ENCODE results near the gene FBXL17.
A peak's percentile ranks its signal among the peaks of the same experiment; 100 is the strongest.

FBXL17 gene

DNA sequence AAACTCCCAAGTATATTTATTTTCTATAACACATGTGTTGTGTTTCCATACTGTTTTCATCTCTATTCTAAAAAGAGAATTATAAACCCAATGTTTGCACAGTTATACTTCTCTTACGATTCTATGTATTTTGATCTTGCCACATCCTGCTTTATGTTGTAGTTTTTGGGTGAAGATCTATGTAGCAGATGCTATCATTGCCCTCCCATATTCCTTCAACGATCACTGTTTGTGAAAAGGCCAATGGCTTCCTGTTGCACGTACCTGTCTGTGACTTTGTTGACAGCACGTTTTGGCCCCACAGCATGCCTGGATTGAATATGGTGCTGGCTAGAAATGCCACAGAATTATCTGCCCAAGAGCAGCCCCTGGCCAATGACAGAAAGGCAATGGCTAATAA, 456.7 kb downstream of the FBXL17 start:
- no peak for DNase-seq (ENCODE audit: low read depth)
- no peak overlapping the region for H3K4me3 ChIP-seq (ENCODE audit: control insufficient read depth, low read depth, low read length)
- TF ChIP-seq, protein P1, sequence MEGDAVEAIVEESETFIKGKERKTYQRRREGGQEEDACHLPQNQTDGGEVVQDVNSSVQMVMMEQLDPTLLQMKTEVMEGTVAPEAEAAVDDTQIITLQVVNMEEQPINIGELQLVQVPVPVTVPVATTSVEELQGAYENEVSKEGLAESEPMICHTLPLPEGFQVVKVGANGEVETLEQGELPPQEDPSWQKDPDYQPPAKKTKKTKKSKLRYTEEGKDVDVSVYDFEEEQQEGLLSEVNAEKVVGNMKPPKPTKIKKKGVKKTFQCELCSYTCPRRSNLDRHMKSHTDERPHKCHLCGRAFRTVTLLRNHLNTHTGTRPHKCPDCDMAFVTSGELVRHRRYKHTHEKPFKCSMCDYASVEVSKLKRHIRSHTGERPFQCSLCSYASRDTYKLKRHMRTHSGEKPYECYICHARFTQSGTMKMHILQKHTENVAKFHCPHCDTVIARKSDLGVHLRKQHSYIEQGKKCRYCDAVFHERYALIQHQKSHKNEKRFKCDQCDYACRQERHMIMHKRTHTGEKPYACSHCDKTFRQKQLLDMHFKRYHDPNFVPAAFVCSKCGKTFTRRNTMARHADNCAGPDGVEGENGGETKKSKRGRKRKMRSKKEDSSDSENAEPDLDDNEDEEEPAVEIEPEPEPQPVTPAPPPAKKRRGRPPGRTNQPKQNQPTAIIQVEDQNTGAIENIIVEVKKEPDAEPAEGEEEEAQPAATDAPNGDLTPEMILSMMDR (IDR thresholded peaks at IDR 0.05; ENCODE audit: control insufficient read depth, insufficient read depth, low read depth, low read length, missing control alignments) = no peak

DNA sequence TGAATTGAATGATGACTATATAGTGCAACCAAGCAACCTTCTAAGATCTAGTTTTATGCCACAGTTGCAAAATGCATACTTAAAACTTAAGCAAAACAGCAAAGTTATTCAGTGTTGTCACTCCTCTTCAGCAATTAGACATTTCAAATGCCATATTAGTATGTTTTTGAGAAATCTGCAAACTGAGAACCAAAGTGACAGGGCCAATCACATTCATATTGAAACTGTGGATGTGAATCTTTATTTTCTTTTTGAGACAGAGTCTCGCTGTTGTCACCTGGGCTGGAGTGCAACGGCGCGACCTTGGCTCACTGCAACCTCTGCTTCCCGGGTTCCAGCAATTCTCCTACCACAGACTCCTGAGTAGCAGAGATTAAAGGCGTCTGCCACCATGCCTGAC, 461.9 kb downstream of the FBXL17 start:
- no peak for DNase-seq (ENCODE audit: low read depth)
- H3K4me3 ChIP-seq (ENCODE audit: control insufficient read depth, low read depth, low read length) = no peak overlapping the region
- TF ChIP-seq, protein P1 (IDR thresholded peaks at IDR 0.05; ENCODE audit: control insufficient read depth, insufficient read depth, low read depth, low read length, missing control alignments) = no peak

DNA sequence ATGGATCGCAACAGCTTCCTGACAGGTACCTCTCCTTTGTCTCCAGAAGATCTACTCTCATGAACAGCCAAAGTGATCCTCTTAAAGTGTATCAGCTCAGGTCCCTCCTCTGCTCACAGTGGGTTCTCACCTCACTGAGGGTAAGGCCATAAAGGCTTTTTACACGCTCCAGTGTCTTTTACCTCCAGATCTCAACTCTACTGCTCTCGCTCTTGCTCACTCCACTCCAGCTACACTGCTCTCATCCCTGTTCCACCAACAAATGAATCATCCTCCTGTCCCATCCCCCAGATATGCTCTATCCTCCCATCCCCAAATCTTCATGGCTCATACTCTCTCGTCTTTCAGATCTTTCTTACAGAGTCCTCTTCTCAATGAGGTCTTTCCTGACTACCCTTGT, 462.5 kb downstream of the FBXL17 start:
- TF ChIP-seq, protein P1 (IDR thresholded peaks at IDR 0.05; ENCODE audit: control insufficient read depth, insufficient read depth, low read depth, low read length, missing control alignments) = no peak
- H3K4me3 ChIP-seq (ENCODE audit: control insufficient read depth, low read depth, low read length) = no peak overlapping the region
- no peak for DNase-seq (ENCODE audit: low read depth)

DNA sequence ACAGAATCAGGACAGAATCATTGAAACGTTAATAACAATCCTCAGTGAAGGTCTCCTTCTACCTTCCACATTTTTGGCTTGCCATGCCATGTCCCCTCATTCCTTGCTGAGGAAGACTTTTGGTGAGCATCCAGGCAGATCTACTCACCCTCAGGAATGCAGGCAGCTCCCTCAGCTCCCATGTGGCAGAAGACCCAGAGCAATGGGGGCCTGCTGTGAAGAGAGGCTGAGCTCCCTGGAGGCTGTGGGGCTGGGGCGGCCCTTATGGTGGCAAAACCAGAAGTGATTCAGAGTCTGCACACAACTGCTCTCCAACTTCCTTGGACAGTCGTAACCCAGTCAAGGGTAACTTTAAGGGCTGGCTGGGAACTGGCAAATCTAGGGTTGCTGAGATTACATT, 463.9 kb downstream of the FBXL17 start:
- DNase-seq (ENCODE audit: low read depth) = no peak
- no peak overlapping the region for H3K4me3 ChIP-seq (ENCODE audit: control insufficient read depth, low read depth, low read length)
- TF ChIP-seq, protein P1 (IDR thresholded peaks at IDR 0.05; ENCODE audit: control insufficient read depth, insufficient read depth, low read depth, low read length, missing control alignments) = no peak

DNA sequence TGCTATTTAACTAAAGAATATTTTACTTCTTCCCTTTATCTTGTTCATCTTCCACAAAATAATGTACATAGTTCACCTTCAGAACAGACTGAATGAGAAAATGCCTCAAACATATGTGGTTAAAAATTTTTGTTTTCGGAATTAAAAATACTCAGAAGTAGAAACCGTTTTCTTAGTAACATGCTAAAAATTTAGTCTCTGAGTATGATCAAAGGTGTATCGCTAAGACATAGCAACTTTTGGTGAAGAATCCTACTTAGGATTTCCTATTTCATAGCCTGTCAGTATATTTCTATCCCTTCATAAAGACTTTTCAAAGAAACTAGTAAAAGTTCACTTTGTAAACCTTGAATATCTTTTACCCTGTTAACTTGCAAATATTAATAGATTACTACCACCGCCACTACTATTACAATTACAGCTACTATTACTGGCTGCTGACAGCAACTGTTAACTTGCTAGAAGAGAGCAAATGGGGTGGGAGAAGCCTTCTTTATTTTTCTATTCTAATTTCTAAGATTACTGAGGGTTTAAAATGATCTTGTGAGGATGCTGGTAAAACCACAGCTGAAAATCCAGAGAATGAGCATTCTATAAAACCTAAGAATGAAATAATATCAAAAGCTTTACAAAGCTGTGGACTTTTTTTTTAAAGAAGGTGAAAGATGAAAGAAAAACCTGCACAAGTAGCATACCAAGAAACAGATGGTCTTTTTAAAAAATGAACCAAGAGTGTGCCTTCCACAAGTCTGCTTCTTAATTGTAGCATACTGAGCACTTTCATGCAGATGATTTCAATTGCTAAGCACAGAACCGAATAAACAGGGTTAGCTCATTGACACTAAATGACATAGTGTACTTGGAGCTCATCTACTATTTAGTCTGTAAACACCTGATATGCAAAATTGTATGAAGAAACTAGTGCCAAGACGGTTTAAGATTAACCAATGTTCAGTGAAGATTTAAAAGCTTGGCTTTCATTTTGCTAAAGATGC, 464.9 kb downstream of the FBXL17 start:
- no peak for DNase-seq (ENCODE audit: low read depth)
- no peak overlapping the region for H3K4me3 ChIP-seq (ENCODE audit: control insufficient read depth, low read depth, low read length)
- TF ChIP-seq, protein P1 (IDR thresholded peaks at IDR 0.05; ENCODE audit: control insufficient read depth, insufficient read depth, low read depth, low read length, missing control alignments) = no peak

DNA sequence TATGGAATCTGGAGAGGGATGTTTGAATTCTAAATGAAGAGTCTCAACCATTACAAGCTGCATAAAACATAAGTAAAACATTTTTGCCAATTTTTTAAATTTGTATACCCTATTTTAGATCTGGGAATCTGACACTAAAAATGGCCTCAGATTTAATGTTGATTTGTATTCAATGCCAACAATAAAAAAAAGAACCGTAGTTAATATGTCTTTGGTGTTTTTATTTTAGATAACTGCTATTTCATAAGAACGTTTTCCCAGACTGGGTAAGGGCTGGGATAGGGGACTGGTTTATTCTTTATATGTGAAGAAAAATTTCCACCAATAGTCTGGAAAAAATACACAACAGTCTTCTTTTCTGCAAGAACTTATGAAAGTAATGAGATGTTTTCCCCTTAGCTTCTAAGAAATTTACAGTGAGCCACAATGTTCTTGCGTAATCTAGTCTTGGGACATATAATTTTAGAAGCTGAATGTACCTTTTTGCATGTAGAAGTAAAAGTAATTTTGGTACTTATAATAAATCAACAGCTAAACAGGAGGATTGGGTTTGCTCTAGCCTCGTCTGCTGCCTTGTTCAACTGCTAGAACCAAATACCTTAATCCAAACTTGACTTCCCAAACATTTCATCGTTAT, 466.6 kb downstream of the FBXL17 start:
- no peak overlapping the region for H3K4me3 ChIP-seq (ENCODE audit: control insufficient read depth, low read depth, low read length)
- TF ChIP-seq, protein P1 (IDR thresholded peaks at IDR 0.05; ENCODE audit: control insufficient read depth, insufficient read depth, low read depth, low read length, missing control alignments) = no peak
- peak; percentile 11 for DNase-seq (ENCODE audit: low read depth)

All from AG09309 (cell line).